Fibroblast of peridontal ligament (primary cell): ENCODE data around the gene KCNK1.

Experiments used
- DNase-seq: peaks from one replicate; pipeline ENCODE4 v3.0.0-alpha.2; 2010; ENCODE audit errors: extremely low read depth

The KCNK1 gene

GRCh38 chr1:233636503-233636877 is 22.6 kb downstream of the KCNK1 start:
- DNase-seq: no peak

DNA sequence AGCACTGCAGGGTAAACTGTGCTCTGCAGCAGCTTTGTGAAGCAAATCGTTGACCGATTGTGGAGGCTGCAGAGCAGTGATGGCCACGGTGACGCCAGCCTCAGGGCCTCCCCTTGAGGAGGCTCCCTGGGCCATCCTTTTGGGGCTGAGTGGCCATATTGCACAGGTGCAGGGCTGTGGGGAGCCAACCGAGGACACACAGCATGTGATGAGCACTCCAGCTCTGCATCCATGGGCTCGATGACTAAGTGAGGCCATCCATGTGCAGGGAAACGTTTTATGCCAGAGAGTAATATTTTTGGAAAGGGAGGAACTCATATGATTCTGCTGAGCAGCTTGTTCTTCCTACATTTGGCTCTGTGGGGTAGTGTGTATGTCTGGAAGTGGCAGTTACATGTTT is 24.6 kb downstream of the KCNK1 start:
- DNase-seq: no peak

- peak; percentile 20 for DNase-seq
These were observed 25.7 kb downstream of the KCNK1 start for GRCh38 chr1:233639611-233640010.

- DNase-seq: no peak
These were observed 26.3 kb downstream of the KCNK1 start for GRCh38 chr1:233640179-233640578.

GRCh38 chr1:233641029-233641428 is 27.1 kb downstream of the KCNK1 start:
- no peak for DNase-seq

- peak; percentile 31 for DNase-seq
These were observed 33.2 kb downstream of the KCNK1 start for GRCh38 chr1:233647073-233647472.

GRCh38 chr1:233647636-233648035 is 33.7 kb downstream of the KCNK1 start:
- no peak for DNase-seq

- no peak for DNase-seq
These were observed 37.2 kb downstream of the KCNK1 start for GRCh38 chr1:233651061-233651460.

GRCh38 chr1:233651563-233652233 is 37.8 kb downstream of the KCNK1 start:
- no peak for DNase-seq

- DNase-seq: no peak
These were observed 38.6 kb downstream of the KCNK1 start for GRCh38 chr1:233652526-233652925.

GRCh38 chr1:233654658-233655280 is 40.9 kb downstream of the KCNK1 start:
- DNase-seq: no peak

DNA sequence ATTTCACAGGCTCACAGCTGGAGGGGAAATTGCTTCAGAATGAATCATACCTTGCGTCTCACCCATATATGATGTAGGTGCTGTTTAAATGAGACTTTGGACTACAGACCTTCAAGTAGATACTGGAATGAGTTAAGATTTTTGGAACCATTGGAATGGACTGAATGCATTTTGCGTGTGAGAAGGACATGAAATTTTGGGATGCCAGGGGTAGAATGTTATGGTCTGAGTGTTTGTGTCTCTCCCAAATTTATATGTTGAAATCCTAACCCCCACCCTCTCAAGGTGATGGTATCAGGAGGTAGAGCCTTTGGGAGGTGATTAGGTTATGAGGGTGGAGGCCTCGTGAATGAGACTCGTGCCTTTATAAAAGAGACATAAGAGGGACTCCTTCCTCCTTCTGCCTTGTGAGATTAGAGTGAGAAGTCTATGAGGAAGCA is 41.4 kb downstream of the KCNK1 start:
- DNase-seq: no peak

DNA sequence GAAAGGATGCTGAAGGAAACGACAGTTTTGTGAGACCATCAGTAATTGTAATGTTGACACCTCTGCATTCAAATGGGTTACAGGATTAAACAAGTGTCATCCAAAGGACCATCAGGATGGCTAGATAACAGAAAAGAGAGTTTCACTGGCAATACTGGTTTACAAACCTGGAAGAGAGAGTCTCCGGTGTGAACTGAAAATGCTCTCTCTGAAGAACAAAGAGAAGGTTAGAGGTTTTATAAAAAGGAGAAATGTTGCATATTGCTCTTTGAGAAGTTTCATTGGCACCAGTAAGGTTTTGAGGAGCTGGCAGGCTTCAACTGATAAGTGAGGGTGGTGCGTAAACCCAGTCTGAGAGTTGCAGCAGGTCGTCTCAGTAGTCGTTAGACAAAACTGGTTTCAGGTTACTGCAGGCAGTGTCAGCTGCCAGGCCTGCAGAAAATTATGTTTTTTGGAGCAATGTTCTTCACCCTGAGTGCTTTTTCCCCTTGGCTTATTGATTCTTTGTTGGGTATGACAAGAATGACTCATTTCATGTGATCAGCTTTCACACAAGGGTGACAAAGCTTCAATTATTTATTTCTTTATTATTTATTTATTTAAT is 42.2 kb downstream of the KCNK1 start:
- no peak for DNase-seq

- DNase-seq: no peak
These were observed 42.8 kb downstream of the KCNK1 start for GRCh38 chr1:233656687-233657086.

DNA sequence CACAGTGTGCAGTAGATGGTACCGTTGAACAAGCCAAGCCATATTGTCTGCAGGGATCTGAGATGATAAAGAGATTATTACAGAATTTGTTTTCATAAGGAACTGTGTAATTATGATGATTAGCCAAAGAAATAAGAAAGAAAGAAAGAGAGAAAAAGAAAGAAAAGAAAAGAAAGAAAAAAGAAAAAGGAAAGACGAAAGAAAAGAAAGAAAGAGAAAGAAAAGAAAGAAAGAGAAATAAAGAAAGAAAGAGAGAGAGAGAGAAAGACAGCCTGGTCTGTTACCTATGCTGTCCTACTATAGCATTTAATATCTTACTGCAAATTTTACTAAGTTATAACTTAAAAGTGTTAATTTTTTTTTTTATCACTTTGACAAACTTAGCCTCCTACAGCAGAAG is 43.6 kb downstream of the KCNK1 start:
- no peak for DNase-seq

DNA sequence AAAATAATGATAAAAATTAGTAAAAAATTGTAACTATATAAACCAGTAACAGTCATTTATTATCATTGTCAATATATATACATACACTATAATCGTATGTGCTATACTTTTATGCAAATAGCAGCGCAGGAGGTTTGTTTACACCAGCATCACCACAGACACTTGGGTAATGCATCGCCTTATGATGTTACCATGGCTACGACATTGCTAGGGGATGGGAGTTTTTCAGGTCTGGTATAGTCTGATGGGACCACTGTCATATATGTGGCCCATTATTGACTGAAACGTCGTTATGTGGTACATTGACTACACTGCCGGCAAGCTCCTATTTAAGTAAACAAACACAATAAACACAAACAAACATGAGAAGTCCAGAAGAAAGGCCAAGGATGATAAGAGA is 45.6 kb downstream of the KCNK1 start:
- DNase-seq: no peak

DNA sequence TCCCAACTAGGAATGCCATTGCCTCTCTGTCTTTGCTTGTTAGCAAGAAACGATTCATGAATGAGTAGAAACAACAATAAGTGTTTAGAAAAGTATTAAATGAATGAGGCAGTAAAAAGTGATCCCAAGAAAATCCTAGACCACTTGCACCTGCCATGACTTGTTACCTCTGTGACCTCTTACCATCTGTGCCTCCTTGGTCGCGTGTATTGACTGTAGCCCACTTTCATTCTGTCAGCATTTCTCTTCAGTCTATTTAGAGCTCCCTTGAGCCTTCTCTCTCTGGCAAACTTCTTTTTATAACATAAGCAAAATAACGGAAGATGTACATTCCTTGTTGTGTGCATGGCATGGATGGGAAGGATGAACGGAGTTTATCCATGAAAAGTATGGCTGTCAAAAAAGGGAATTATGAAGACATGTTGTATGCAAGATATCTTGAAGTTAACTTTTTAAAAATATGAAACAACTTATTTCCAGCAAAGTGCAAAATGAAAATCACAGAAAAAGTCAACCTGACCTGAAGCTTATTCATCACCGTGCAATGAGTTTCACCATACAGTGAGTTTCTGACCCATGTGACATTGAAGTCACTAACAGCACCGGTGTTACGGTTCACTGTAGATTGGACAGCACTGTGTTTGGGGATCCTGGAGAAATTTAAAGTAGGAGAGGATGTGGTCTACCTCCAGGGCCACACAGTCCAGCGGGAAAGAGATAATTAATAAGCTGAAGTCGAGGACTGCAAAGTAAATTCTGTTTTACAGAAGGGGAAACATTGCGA is 47.7 kb downstream of the KCNK1 start:
- no peak for DNase-seq

DNA sequence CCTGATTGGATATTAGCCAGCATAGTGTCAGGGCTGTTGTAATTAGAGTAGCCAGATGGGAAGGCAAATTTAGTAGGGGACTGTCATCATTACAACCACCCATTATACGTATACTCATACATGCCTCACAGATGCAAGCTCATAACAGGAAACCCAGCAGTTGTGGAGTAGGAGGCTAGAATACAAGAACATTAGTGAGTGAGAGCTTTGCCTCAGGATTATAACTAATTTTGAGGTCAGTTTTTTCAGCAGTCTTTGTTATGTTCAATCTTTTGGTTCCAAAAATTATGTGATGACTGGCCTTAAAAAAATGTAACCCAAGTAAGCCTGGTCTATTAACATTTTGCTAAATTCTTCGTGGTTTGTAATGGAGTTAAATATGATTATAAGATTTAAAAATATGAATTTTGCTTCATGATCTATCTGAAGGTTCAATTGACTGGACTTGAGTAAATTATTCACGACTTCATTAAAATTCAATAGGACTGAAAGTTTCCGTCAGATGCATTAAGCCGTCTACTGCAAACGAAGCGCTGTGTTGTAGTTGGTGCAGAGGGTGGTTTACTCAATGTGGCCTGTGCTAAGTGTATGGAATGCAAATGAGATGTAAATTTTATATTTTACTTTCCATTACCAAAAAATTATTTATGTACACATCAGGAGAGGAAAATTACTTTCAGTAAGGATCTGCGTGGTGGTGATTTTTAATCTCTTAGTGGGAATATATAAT is 48.8 kb downstream of the KCNK1 start:
- peak; percentile 51 for DNase-seq

DNA sequence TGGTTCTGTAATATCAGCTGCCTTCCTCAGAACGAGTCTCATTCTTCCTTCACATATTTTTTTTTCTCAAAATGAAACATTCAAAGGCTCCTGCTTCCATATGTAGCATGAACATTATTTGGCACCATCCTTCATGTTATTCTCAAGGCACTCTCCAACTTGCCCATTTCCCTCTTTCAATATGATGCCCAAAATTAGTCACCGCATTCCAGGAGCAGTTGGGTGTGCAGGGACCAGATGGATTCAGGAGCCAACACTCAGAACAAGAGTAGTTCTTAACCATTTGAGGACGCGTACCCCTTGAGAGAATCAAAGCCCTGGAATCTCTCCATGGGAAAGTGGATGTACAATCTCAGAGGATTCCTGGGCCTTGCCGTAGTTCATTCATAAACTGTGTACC is 50.3 kb downstream of the KCNK1 start:
- DNase-seq: peak; percentile 4

- no peak for DNase-seq
These were observed 51.1 kb downstream of the KCNK1 start for GRCh38 chr1:233664804-233665574.
